Endothelial cell of umbilical vein (primary cell): Measurements from ENCODE around the gene ITSN2. TPM values are rescaled to one million over a fixed set of nuclear protein-coding genes. Genes with fewer than 3 reads are reported as not detected.

Source experiments
- BruUV-seq: library from RNA; stranded (reverse); fragments of 400-500 nt; replicated peaks from 2 replicates; lab custom pipeline; 2021; lab: Mats Ljungman, UMichigan
- CTCF ChIA-PET: fragments of 300-600, 350-600 bp; sonication (Branson Sonifier 250); formaldehyde crosslinking; loops from one replicate; lab custom pipeline; 2021; ENCODE audit warnings: antibody characterized with exemption, inconsistent platforms; lab: Charles Lee
- POLR2A ChIA-PET: fragments of 300-600, 350-600 bp; sonication (Branson Sonifier 250); formaldehyde crosslinking; loops from one replicate; lab custom pipeline; 2021; ENCODE audit warnings: antibody characterized with exemption, inconsistent platforms; lab: Charles Lee
- DNase-seq: peaks from one replicate; pipeline ENCODE4 v3.0.0-alpha.2; 2011; ENCODE audit warnings: low read depth, low spot score
- FAIRE-seq: peaks from 2 replicates; lab custom pipeline; 2011; peaks lifted over from hg19 to GRCh38; lab: Jason Lieb, UNC
- H2AFZ ChIP-seq: 2 replicates; pipeline ENCODE4 v1.6.0; 2012; ENCODE audit warnings: low read depth, low read length, control low read depth, inconsistent platforms
- H3K27ac ChIP-seq: 2 replicates; pipeline ENCODE4 v1.5.1; 2011; ENCODE audit warnings: low read depth, mild to moderate bottlenecking, control low read depth, low read length, moderate library complexity; ENCODE audit not compliant: insufficient read depth
- H3K27me3 ChIP-seq, 2 experiments: 2 replicates each; pipeline versions ENCODE4 v1.6.0 to v1.6.1; 2011; ENCODE audit warnings: low read length in 2 of 2, mixed read lengths in 1 of 2; ENCODE audit not compliant: control insufficient read depth in 2 of 2, insufficient read depth in 2 of 2
- H3K36me3 ChIP-seq, 2 experiments: 2 replicates in 1 of 2; 3 replicates in 1 of 2; pipeline ENCODE4 v1.5.1; 2011; ENCODE audit warnings: low read length in 2 of 2, mild to moderate bottlenecking in 1 of 2, moderate library complexity in 1 of 2; ENCODE audit not compliant: control insufficient read depth in 2 of 2, insufficient read depth in 2 of 2; ENCODE audit errors: extremely low read depth in 1 of 2
- H3K4me1 ChIP-seq: 3 replicates; pipeline ENCODE4 v1.5.1; 2011; ENCODE audit warnings: mild to moderate bottlenecking, low read length; ENCODE audit not compliant: control insufficient read depth, insufficient read depth; ENCODE audit errors: extremely low read depth
- H3K4me2 ChIP-seq: 2 replicates; pipeline ENCODE4 v1.6.1; 2011; ENCODE audit warnings: low read length, control low read depth, mixed read lengths; ENCODE audit not compliant: insufficient read depth
- H3K4me3 ChIP-seq, 3 experiments: fragments of 200-600 bp in 1 of 3; sonication (generic), shearing (Covaris generic) in 1 of 3; replicated peaks in 1 of 3; 2 replicates each; pipeline ENCODE4 v1.5.1; 2011 to 2016; ENCODE audit warnings: control low read depth in 3 of 3, low read length in 3 of 3, mild to moderate bottlenecking in 2 of 3, inconsistent platforms in 1 of 3, low read depth in 1 of 3, moderate library complexity in 1 of 3; ENCODE audit not compliant: insufficient read depth in 1 of 3
- H3K79me2 ChIP-seq: 2 replicates; pipeline ENCODE4 v1.6.0; 2012; ENCODE audit warnings: low read length, inconsistent platforms; ENCODE audit not compliant: control insufficient read depth, insufficient read depth
- H3K9ac ChIP-seq: replicated peaks from 2 replicates; pipeline ENCODE3; 2011; ENCODE audit warnings: low read length, control low read depth; ENCODE audit not compliant: insufficient read depth; ENCODE audit errors: extremely low read depth
- H3K9me1 ChIP-seq: replicated peaks from 3 replicates; pipeline ENCODE4 v1.6.0; 2011; ENCODE audit warnings: mild to moderate bottlenecking, low read length; ENCODE audit not compliant: control insufficient read depth, insufficient read depth; ENCODE audit errors: extremely low read depth
- H3K9me3 ChIP-seq: replicated peaks from 2 replicates; pipeline ENCODE4 v1.5.1; 2012; ENCODE audit warnings: low read length, inconsistent platforms; ENCODE audit not compliant: control insufficient read depth, insufficient read depth
- H4K20me1 ChIP-seq: replicated peaks from 2 replicates; pipeline ENCODE3; 2011; ENCODE audit warnings: mild to moderate bottlenecking, low read length; ENCODE audit not compliant: control insufficient read depth, insufficient read depth; ENCODE audit errors: extremely low read depth
- CTCF ChIP-seq, 2 donors: IDR thresholded peaks; 1 replicate in 1 of 2; 2 replicates in 1 of 2; pipeline ENCODE4 v1.5.1; 2011; ENCODE audit warnings: low read length in 2 of 2, mild to moderate bottlenecking in 2 of 2, moderate library complexity in 2 of 2, control low read depth in 1 of 2, inconsistent platforms in 1 of 2, low read depth in 1 of 2; ENCODE audit not compliant: insufficient read depth in 1 of 2; ENCODE audit errors: extremely low read depth in 1 of 2
- EZH2 ChIP-seq: IDR thresholded peaks from 2 replicates; pipeline ENCODE4 v1.6.1; 2012; ENCODE audit warnings: borderline replicate concordance, low read depth, mild to moderate bottlenecking, moderate library complexity, low read length, inconsistent platforms; ENCODE audit not compliant: severe bottlenecking
- FOS ChIP-seq: IDR thresholded peaks from 2 replicates; pipeline ENCODE4 v1.6.1; 2011; ENCODE audit warnings: mild to moderate bottlenecking, low read length, moderate library complexity, borderline replicate concordance; ENCODE audit not compliant: insufficient read depth
- GATA2 ChIP-seq: IDR thresholded peaks from 2 replicates; pipeline ENCODE4 v1.7.0; 2011; ENCODE audit warnings: low read depth, mild to moderate bottlenecking, moderate library complexity, mixed read lengths, low read length; ENCODE audit not compliant: insufficient read length, insufficient read depth
- JUN ChIP-seq: IDR thresholded peaks from 2 replicates; pipeline ENCODE4 v1.6.1; 2011; ENCODE audit warnings: borderline replicate concordance, low read depth; ENCODE audit not compliant: insufficient read length, insufficient read depth
- MAX ChIP-seq: IDR thresholded peaks from 2 replicates; pipeline ENCODE4 v1.6.1; 2011; ENCODE audit not compliant: insufficient read depth, insufficient read length
- MYC ChIP-seq: IDR thresholded peaks from one replicate; pipeline ENCODE4 v1.6.1; 2011; ENCODE audit warnings: mild to moderate bottlenecking, low read depth, low read length
- POLR2A ChIP-seq: IDR thresholded peaks from 2 replicates; pipeline ENCODE4 v1.6.1; 2012; ENCODE audit warnings: low read depth, mild to moderate bottlenecking, control low read depth, low read length
- POLR2AphosphoS5 ChIP-seq: IDR thresholded peaks from 2 replicates; pipeline ENCODE4 v1.6.1; 2012; ENCODE audit warnings: low read depth, mild to moderate bottlenecking, control low read depth, low read length, moderate library complexity; ENCODE audit not compliant: insufficient read depth
- dilution Hi-C: fragments of 300-500 bp; cut with MboI; formaldehyde crosslinking; loops from one replicate; pipeline ENCODE4 v1.15.0; 2019; ENCODE audit warnings: low sequenced_read_pairs; ENCODE audit not compliant: extremely low pct_ligation_motif_present
- intact Hi-C: fragments of 100-400 bp; cut with micrococcal nuclease; formaldehyde crosslinking; loops from one replicate; pipeline ENCODE4 v1.10.0; 2022
- polyA plus RNA-seq, 4 experiments: library from polyadenylated mRNA; depleted of rRNA in 3 of 4; stranded (reverse) in 3 of 4; unstranded in 1 of 4; fragments of >200 nt; gene quantifications; 2 replicates each; pipeline versions ENCODE4 v1.2.1 to v1.2.3, GENCODE V29; 2011 to 2012; ENCODE audit warnings: missing spikeins in 1 of 4
- total RNA-seq: library from RNA; stranded (reverse); gene quantifications from 2 replicates; pipeline ENCODE4 v1.2.3, GENCODE V29; 2021

ITSN2 gene
- total and polyA plus RNA-seq, 2 donors (not counting 3 experiments of a cell fraction or from before 2014, with no cell fraction given): 30.5 to 56.8 TPM

DNA sequence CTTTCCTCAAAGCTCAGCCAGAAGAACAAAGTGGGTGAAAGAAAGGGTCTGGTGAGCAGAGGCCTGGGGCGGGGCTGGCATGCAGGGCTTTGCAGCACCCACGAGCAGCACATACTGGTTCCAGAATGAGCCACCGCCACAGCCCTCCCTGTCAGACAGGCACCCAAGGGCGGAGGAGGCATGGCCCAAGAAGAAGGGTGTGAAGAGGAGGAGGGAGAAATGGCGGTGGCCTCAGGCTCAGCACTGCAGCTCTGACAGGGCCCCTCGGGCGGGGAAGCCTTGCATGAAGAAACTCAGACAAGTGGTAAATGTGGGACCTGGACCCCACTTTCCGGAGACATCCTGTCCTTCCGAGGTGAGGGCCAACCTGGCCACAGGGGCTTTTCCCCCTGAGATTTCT, 169.8 kb downstream of the ITSN2 start:
- Histone ChIP-seq H3K9me3 (no peaks in the 10 kb centered on the region), H4K20me1 (no peaks in the 10 kb centered on the region), H2AFZ (no peak overlapping the region), H3K4me1 (no peaks in the 10 kb centered on the region), H3K4me2 (no peak overlapping the region), H3K27ac (no peak overlapping the region), H3K9me1 (no peaks in the 10 kb centered on the region), H3K4me3 (no peak overlapping the region), H3K9ac (no peak overlapping the region), H3K79me2 (no peaks in the 10 kb centered on the region), H3K36me3 (no peaks in the 10 kb centered on the region), H3K27me3 (peaks cover 5 to 7% of the 10 kb centered on the region in 2 experiments)
- CTCF ChIA-PET: interaction anchor here (0.7 to 1.2 kb wide), 3 partner anchors 36 to 424 kb away, joined by 3 read pairs; no protein-coding TSS in a partner anchor
- no peak for DNase-seq
- no peak for TF ChIP-seq MYC
- no peak for TF ChIP-seq POLR2A
- TF ChIP-seq GATA2: no peak
- TF ChIP-seq MAX: no peak
- no peak for TF ChIP-seq EZH2
- no peak for TF ChIP-seq JUN
- TF ChIP-seq FOS: no peak
- TF ChIP-seq POLR2AphosphoS5: no peak
- no peak for TF ChIP-seq CTCF (IDR thresholded peaks at IDR 0.05; ENCODE audit: extremely low read depth in 1 of 2, insufficient read depth in 1 of 2, low read depth in 1 of 2, low read length in 2 of 2)
- dilution Hi-C loops (no loop called here), intact Hi-C loops (no loop called here)
- FAIRE-seq: no peak
- POLR2A ChIA-PET: no interaction called here
- no TSS peak for BruUV-seq
